GOT3 (cell line): ENCODE results near the gene TNFRSF18.
A peak's percentile ranks its signal among the peaks of the same experiment; 100 is the strongest.

Source experiments
- DNase-seq: peaks from one replicate; lab custom pipeline; 2025; ENCODE audit warnings: mixed read lengths; lab: John Stamatoyannopoulos, UW

Gene TNFRSF18

DNA sequence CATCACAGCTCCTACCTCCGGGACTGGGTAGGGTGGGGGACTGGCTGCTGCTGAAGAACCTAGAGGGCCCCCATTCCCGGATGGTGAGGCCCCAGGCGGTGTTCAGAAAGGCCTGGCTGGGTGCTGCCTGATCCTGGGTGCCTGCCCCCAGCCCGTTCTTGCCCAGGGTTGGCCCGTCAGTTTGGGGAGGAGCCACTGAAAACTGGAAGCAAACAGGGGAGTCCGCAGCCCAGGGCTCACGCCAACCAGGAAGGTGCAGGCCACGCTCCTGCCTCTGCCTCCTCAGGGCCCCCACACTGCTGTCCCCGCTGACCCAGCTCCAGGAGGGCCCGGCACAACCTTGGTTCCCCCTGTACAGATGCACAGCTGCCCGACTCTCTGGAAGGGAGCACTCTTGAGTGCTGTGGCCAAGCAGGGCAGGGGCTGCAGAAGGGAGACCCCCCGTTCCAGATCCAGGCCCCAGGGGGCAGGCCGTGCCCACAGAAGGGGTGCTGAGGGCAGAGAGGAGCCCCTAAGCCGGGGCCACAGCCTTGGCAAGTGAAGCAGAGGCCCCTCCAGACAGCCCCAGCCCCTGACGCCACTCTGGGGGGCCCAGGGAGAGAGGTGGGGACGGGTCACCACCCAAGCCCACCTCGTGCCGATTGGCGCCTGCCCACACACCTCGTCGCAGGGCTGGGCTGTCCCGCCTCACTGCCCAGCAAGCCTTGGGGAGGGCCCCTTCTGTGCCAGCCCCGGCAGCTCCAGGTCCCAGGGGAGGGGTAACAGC lies 34.6 kb upstream of the TNFRSF18 start:
- DNase-seq: no peak

DNA sequence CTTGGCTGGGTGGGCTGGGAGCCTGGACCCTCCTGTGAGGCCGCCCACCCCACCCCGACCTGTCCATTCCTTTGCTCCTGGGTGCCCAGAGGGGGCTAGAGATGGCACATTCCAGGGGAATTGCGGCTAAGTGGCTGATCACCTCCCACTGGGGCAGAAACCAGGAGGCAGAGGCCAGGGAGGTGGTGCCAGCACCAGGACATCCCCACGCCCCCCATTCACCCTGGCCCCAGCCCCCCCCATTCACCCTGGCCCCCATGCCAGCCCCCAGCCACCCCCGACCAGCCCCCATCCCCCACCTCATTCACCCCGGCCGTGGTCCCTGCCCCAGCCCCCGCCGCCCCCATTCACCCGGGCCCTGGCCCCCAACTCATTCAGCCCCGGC lies 33.9 kb upstream of the TNFRSF18 start:
- DNase-seq: no peak

DNA sequence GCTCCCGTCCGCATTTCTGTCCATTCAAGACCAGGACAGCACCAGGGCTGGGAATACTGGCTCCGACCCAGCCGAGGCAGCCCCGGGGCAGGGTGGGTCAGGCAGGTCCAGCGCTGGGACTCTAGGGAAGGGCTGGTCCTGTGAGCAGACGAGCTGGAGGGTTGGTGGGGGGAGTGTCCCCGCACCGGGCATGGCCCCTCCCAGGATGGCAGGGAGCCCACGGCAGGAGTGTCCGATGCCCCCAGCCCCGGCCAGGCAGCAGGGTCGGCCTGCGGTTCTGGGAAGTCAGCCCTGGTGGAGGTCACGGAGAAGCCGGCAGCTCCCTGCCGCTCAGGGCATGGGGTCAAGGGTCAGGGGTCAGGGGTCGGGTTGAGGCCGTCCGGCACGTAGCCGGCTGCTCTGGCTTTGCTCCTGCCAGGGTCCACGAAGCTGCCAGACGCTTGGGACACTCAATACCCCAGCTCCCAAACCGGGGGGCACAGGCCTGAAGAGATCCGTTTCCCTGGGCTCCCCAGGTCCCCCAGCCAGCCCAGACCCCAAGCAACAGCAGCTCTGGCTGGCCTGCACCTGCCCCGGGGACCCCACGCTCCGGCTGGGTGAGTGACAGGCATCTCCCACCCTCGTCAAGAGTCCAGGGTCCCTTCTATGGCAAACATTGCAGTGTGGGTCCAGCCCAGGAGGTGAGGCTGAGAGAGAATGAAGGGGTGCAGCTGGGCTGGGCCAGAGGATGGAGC lies 33.4 kb upstream of the TNFRSF18 start:
- DNase-seq: no peak

DNA sequence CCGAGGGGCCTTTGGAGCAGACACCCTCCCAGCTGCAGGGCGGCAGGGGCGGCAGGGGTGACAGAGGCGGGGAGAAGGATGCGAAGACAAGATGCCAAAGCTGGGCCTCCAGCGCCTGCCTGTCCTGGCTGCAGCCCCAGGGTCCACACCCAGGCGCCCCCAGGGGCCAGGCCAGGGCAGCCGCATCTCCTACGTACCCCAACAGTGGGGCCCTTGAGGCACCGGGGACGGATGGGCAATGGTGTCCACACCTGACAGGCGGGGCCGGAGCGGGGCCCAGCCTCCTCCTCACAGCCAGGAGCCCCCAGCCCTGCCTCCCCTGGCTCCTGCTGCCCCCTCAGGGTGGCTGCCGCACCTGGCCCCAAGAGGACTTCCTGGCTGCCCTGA lies 32.8 kb upstream of the TNFRSF18 start:
- no peak for DNase-seq

DNA sequence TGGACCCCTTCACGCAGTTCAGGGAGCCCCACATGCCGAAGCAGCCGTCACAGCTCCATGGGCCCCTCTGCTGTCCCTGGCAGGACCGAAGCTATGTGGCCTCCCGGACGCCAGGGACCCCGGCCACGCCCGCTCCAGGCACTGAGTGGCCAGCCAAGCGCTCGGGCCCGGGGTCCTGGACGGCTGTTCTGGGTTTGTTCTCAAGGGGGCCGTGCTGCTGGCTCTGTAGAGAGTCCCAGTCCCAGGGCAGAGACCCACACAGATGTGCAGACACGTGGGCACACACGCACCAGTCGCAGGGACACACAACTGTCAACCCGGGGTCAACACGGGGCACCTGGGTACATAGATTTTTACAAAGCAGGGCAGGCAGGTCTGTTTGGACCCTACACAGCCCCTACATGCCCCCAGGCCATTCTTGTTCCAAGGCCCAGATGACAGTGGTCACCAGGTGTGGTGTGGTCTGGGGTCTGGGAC lies 32.3 kb upstream of the TNFRSF18 start:
- no peak for DNase-seq

DNA sequence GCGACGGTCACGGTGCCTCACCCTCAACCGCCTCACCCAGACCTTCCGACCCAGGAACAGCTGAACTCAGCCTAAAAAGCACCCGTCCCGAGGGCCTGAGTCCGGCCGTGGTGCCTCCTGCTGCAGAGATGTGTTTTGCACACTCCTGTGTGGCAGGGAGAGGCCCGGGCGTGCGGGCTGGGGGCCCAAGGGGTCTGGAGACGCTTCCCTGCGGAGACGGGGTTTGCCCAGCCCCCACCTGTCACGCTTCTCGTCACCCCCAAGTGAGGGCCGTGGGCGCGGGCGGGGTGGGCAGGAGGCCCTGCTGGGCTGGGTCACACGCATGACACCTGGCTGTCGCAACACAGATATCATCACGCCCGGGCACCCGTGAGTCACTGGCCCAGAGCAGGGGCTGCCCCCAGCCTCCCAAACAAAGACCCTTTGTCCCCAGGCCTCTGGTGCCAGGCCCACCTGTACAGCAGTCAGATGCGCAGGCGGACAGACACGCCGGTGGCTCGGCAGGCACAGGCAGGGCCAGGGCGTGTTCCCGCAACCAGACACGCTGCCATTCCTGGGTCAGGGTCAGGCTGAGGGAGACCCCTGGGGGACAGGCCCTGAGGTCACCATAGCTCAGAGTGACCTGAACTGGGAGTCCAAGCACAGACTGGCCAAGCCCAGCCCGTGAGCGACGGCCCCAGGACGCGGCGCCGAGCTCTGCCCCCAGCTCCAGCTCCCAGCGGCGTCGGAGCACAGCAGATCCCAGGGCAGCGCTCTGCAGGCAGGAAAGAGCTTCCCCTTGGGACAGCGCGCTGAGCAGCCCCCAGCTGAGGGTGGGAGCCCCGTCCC lies 31.7 kb upstream of the TNFRSF18 start:
- DNase-seq: no peak

DNA sequence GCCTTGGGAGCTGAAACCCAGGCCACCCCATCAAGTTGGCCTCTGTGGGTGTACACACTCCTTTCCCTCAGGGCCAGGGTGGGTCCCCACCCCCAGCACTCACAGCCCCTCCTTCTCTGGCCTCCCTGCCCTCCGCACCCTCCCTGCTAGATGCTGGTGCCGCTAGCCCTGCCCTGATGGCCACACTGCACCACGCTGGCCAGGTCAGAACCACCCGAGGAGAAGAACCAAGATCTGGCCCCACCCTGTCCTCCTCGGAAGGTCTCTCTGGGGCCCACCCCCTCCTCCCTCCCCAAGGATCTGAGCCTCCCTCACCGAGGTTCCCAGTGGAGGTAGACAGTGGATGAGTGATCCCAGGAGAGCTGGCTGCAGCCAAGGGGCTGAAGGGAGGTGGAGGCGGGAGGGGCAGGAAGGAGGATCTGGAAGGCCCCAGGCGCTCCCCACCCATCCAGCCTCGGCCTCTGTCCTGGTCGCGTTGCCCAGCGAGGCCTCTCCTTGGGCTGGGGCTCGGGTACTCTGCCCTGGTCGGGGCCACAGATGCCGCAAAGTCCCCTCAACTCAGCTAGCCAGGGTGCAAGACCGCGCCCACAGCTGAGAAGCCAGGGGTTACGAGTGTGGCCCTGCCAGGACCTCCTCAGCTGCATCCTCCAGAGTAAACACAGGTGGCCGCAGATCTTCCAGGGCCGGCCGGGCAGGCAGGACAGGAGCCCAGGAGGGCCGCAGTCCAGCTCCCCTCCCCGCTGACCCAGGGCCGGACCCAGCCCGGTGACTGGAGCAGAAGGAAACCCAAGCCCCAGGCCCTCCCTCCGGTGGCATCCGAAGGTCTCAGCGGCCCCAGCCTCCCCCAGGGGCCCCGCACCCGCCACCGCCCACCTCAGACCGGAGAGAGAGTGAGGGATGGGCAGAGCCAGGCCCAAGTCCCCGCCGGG lies 30.8 kb upstream of the TNFRSF18 start:
- no peak for DNase-seq

DNA sequence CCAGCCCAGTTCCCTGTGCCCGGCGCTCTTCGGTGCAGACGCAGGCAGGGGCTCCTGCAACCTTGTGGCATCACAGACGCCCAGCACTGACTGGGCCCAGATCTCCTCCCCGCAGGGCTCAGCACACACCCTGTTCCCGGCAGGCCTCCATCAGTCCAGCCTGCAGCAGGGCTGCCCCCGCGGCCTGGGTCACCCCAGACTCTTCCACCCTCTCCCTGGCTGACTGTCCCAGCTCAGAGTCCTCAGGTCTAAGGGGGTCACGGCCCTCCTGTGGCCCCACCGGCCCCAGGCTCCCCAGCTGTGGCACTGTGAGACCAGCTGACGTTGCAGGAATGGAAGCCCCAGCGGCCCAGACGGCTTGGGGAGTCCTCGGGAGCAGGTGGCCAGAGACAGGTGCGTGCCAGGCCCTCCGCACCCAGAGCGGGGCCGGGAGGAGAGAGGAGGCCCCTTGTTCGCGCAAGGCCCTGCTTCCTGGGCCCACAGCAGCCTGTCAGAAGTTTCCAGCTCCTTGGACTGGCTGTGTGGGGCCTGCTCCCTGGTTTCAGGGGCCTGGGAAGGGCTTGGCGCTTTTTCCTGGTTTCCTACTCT lies 29.9 kb upstream of the TNFRSF18 start:
- DNase-seq: no peak

DNA sequence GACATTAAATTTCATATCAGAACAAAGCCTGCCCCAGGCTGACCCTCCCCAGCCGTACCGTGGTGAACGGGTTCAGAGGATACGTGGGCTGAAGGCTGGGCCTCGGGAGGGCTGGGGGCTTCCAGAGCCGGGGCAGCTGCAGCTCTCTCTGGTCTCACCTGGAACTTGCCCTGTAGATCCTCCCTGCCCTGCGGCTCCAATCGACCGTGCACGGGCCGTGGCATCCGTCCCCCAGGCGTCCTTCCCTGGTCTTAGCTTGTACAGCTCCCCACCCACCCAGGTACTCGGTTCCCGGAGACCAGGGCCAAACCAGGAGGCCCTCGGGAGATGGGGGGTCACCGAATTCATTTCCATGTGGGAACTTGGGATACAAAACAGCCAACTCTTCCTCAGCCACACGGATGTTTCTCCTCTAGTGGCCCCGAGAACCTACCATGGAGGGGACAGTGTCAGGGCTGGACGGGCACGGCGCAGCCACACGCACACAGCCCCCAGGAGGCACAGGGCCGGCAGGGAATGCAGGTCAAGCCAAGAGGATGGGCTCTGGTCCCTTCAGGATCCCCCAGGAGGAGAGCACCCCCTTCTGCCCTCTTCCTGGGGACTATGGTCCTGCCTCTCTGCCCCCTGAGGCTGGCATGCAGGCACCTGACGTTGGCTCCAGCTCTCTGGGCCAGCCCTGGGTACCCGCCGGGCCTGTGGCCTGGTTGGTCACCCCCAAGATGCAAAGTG lies 28.8 kb upstream of the TNFRSF18 start:
- DNase-seq: no peak

DNA sequence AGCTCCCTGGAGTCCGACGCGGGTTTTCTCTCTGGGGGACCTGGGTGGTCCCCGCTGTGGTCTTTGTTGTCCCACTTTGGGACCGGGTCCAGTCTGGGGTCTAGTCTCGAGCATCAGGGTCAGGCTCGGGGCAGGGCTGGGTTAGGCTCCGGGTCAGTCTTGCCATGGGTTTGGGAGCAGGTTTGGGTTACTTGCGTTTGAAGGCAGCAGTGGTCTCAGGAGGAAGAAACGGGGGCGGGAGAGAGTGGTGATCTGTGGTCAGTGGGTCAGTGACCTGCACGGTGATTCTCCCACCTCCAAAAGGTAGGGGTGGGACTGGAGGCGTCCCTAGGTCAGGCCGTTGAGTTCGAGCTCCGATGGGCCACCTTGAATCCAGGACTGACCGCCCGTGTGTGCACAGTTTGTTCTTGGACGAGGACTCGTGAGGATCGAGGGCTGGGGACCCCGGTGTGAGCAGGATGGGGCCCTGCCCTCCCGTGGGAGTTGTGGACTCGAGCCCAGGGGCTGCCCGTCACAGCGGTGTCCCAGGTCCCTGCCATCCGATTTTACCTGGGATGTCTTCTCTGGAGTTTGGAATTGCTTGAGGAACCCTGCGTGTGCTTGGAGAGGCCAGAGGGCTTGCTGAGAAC lies 27.9 kb upstream of the TNFRSF18 start:
- no peak for DNase-seq

DNA sequence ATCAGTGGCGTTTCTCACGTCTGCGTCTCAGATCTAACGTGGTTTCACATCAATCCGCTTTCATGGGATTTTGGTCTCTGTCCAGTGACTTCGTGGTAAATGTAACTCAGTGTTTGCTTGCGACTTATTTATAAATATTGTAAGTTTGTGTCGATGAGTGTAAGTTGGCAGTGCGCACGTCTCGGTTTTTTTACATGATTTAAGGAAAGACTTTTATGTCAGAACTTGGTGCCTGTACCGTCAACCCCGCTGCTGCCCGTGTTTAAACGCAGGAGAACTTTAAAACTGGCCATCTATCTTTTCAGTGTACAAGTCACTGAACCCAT lies 27.1 kb upstream of the TNFRSF18 start:
- DNase-seq: no peak

DNA sequence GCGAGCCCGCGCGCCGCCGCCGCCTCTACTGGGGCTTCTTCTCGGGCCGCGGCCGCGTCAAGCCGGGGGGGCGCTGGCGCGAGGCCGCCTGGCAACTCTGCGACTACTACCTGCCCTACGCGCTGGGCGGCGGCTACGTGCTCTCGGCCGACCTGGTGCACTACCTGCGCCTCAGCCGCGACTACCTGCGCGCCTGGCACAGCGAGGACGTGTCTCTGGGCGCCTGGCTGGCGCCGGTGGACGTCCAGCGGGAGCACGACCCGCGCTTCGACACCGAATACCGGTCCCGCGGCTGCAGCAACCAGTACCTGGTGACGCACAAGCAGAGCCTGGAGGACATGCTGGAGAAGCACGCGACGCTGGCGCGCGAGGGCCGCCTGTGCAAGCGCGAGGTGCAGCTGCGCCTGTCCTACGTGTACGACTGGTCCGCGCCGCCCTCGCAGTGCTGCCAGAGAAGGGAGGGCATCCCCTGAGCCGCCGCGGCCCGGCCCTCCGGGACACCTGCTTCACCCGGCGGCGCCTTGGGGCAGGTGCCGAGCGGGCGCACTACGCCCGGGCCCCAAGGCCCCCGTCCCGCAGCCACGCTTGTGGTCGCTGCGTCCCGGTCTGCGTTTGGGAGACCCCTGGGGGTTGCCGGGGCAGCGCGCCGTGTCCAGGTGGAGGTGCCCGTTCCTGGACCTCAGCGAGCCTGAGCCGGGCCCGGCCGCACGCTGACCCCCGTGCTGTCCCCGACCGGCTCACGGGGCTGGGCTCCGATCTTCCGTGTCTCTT lies 26.6 kb upstream of the TNFRSF18 start:
- DNase-seq: no peak

DNA sequence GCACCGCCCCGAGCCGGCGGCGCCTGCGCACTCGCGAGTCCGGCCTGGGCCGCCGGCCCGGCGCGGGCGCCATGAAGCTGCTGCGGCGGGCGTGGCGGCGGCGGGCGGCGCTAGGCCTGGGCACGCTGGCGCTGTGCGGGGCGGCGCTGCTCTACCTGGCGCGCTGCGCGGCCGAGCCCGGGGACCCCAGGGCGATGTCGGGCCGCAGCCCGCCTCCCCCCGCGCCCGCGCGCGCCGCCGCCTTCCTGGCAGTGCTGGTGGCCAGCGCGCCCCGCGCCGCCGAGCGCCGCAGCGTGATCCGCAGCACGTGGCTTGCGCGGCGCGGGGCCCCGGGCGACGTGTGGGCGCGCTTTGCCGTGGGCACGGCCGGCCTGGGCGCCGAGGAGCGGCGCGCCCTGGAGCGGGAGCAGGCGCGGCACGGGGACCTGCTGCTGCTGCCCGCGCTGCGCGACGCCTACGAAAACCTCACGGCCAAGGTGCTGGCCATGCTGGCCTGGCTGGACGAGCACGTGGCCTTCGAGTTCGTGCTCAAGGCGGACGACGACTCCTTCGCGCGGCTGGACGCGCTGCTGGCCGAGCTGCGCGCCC lies 25.9 kb upstream of the TNFRSF18 start, which contains the start of gene B3GALT6:
Gene B3GALT6, plus strand, starts transcription at position 30 of the 588 bp plus-strand sequence. Its CDS starts 42 bp downstream, at position 72.
- DNase-seq: no peak

DNA sequence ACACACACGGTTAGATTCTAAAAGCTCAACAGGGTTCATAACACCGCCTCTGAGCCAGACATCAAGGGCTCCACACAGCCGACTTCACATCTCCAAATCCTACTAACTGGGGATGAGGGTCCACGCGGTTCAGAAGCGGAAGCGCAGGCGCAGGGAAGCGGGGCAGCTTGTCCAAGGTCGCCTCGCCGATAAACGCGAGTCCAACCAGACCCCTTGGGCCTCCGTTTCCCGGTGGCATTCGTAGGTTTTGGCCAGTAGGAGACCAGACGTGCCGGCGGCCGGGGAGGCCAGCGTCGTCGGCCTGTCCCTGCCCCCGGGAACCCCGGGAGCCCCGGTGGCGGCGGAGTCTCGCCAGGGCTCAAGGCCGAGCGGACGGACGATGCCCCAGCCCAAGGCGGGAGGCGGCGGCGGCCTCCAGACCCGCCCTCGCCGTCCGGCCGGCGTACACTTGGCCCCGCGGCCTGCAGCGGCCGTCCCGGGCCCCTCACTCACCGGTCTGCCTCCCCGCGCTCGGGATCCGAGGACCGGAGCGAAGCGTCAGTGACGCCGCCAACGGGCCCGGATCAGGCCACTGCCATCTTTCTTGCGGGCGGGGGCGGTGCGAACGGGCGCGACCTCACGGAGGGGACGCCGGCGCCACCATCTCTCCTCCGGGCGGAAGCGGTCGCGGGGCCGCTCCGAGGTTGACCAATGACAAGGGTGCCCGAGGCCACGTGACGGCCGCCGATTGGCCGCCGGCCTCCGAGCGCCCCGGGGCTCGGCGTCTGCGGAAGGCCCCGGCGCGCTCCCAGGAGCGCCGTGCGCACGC lies 25.2 kb upstream of the TNFRSF18 start, which contains the start of gene SDF4:
Gene SDF4, minus strand, starts transcription at position 602 of the 808 bp plus-strand sequence. CDS start 3,229 bp downstream, outside the sequence.
- peak; percentile 90 for DNase-seq

DNA sequence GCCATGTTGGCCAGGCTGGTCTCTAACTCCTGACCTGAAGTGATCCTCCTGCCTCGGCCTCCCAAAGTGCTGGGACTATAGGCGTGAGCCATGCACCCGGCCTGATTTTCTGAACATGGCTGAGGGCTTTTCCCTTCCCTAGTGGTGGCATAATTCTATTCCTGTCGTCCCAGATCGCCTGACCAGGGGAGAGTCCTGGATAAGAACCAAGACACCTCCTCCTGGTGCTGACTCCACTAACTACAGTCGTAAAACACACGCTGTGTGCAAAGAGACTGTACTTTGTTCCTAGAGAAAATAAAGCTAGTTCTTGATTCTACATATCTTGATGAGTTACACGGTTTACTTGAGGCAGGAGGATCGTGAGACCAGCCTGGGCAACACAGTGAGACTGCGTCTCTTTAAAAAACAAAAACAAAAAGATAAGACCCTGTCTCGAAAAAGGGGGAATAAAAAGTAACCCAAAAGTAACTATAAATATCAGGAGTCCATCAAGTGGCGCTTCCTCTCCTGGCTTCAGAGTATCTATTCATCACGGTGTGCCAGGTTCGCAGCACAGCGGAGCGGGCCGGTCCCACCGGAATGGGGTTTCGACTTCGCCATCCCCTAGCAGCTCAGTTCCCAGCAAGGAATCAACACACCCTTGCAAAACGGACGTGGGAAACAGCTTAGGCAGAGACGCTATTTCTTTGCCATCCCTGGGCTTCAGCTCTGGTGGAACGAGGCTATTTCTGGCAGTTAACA lies 24.4 kb upstream of the TNFRSF18 start:
- no peak for DNase-seq

DNA sequence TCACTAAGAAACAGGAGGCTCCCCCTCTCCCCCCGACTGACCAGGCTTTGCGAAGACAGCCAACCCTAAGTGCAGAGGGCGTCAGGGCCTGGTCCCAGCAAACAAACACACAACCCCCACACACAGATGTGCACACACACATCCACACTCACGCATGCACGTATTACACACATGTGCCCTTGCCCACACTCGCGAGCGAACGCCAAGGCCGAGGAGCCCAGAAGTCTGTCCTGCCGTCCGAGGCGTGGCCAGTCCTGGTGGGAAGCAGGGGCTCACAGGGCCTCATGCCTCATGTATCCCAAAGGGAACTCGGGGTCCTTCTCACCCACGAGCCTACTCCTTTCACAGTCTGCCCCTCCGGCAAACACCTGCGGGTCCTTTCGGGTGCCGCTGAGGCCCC lies 23.4 kb upstream of the TNFRSF18 start:
- no peak for DNase-seq
